Trophoblast cell (in vitro differentiated cells and primary cell): Measurements from ENCODE around the gene AJM1.

ENCODE experiments used
- DNase-seq, 2 donors: peaks; one replicate each; pipeline ENCODE4 v3.0.0-alpha.2; 2016
- H2AFZ ChIP-seq: 2 replicates; pipeline ENCODE4 v1.6.1; 2013; ENCODE audit warnings: low read length, moderate library complexity, mild to moderate bottlenecking; ENCODE audit not compliant: insufficient read depth, poor library complexity
- H2AK5ac ChIP-seq: 2 replicates; pipeline ENCODE4 v1.6.1; 2013; ENCODE audit warnings: mild to moderate bottlenecking, low read length
- H2BK120ac ChIP-seq: 2 replicates; pipeline ENCODE4 v1.6.1; 2013; ENCODE audit warnings: low read length, mild to moderate bottlenecking, moderate library complexity; ENCODE audit not compliant: insufficient read depth, poor library complexity
- H2BK12ac ChIP-seq: 2 replicates; pipeline ENCODE4 v1.6.1; 2013; ENCODE audit warnings: mild to moderate bottlenecking, low read length, moderate library complexity
- H2BK5ac ChIP-seq: 2 replicates; pipeline ENCODE4 v1.6.1; 2013; ENCODE audit warnings: low read length, low read depth, moderate library complexity, mild to moderate bottlenecking; ENCODE audit not compliant: poor library complexity
- H3K14ac ChIP-seq: 2 replicates; pipeline ENCODE4 v1.6.1; 2013; ENCODE audit warnings: mild to moderate bottlenecking, low read length
- H3K18ac ChIP-seq: 2 replicates; pipeline ENCODE4 v1.6.1; 2013; ENCODE audit warnings: mild to moderate bottlenecking, low read length
- H3K23ac ChIP-seq: 2 replicates; pipeline ENCODE4 v1.6.1; 2013; ENCODE audit warnings: low read length
- H3K27ac ChIP-seq: 2 replicates; pipeline ENCODE4 v1.5.1; 2013; ENCODE audit warnings: low read depth, mild to moderate bottlenecking, inconsistent platforms, low read length, moderate library complexity
- H3K27me3 ChIP-seq: 2 replicates; pipeline ENCODE4 v1.6.1; 2013; ENCODE audit warnings: inconsistent platforms, mild to moderate bottlenecking, low read length, moderate library complexity; ENCODE audit not compliant: insufficient read depth
- H3K36me3 ChIP-seq, 2 experiments: 1 replicate in 1 of 2; 2 replicates in 1 of 2; pipeline ENCODE4 v1.6.1; 2013; ENCODE audit warnings: low read length in 2 of 2, mild to moderate bottlenecking in 2 of 2, moderate library complexity in 1 of 2; ENCODE audit not compliant: insufficient read depth in 2 of 2, control insufficient read depth in 1 of 2
- H3K4ac ChIP-seq: 2 replicates; pipeline ENCODE4 v1.6.1; 2013; ENCODE audit warnings: low read depth, mild to moderate bottlenecking, low read length, moderate library complexity
- H3K4me1 ChIP-seq, 2 experiments: 1 replicate in 1 of 2; 2 replicates in 1 of 2; pipeline ENCODE4 v1.6.1; 2013; ENCODE audit warnings: low read length in 2 of 2, mild to moderate bottlenecking in 2 of 2, moderate library complexity in 1 of 2; ENCODE audit not compliant: insufficient read depth in 2 of 2, control insufficient read depth in 1 of 2
- H3K4me2 ChIP-seq: 2 replicates; pipeline ENCODE4 v1.6.1; 2013; ENCODE audit warnings: inconsistent platforms, mild to moderate bottlenecking, low read length, moderate library complexity
- H3K4me3 ChIP-seq: 2 replicates; pipeline ENCODE4 v1.5.1; 2013; ENCODE audit warnings: mild to moderate bottlenecking, low read depth, low read length, inconsistent platforms
- H3K79me1 ChIP-seq: one replicate; pipeline ENCODE4 v1.6.1; 2013; ENCODE audit warnings: low read length
- H3K79me2 ChIP-seq: 2 replicates; pipeline ENCODE4 v1.6.1; 2013; ENCODE audit warnings: low read length, mild to moderate bottlenecking; ENCODE audit not compliant: control insufficient read depth, insufficient read depth, poor library complexity
- H3K9ac ChIP-seq: 2 replicates; pipeline ENCODE4 v1.6.1; 2013; ENCODE audit warnings: mild to moderate bottlenecking, low read length
- H3K9me3 ChIP-seq: 2 replicates; pipeline ENCODE4 v1.6.1; 2013; ENCODE audit warnings: low read depth, mild to moderate bottlenecking, control low read depth, inconsistent platforms, low read length; ENCODE audit not compliant: insufficient read depth
- H4K12ac ChIP-seq: 2 replicates; pipeline ENCODE4 v1.6.1; 2013; ENCODE audit warnings: low read depth, mild to moderate bottlenecking, low read length, moderate library complexity
- H4K8ac ChIP-seq: 2 replicates; pipeline ENCODE4 v1.6.1; 2013; ENCODE audit warnings: low read depth, mild to moderate bottlenecking, low read length, moderate library complexity
- H4K91ac ChIP-seq: one replicate; pipeline ENCODE4 v1.6.1; 2013; ENCODE audit warnings: low read depth, mild to moderate bottlenecking, low read length, moderate library complexity
- WGBS: extraction: QIAGEN DNeasy Blood & Tissue Kit; methylation state at CpG from one replicate; pipeline ENCODE4 v1.1.7; 2013; ENCODE audit warnings: missing lambda C conversion rate; ENCODE audit not compliant: insufficient read length, insufficient coverage; ENCODE audit errors: extremely low coverage; 5-methylcytosine and 5-hydroxymethylcytosine counted together

Gene AJM1

DNA sequence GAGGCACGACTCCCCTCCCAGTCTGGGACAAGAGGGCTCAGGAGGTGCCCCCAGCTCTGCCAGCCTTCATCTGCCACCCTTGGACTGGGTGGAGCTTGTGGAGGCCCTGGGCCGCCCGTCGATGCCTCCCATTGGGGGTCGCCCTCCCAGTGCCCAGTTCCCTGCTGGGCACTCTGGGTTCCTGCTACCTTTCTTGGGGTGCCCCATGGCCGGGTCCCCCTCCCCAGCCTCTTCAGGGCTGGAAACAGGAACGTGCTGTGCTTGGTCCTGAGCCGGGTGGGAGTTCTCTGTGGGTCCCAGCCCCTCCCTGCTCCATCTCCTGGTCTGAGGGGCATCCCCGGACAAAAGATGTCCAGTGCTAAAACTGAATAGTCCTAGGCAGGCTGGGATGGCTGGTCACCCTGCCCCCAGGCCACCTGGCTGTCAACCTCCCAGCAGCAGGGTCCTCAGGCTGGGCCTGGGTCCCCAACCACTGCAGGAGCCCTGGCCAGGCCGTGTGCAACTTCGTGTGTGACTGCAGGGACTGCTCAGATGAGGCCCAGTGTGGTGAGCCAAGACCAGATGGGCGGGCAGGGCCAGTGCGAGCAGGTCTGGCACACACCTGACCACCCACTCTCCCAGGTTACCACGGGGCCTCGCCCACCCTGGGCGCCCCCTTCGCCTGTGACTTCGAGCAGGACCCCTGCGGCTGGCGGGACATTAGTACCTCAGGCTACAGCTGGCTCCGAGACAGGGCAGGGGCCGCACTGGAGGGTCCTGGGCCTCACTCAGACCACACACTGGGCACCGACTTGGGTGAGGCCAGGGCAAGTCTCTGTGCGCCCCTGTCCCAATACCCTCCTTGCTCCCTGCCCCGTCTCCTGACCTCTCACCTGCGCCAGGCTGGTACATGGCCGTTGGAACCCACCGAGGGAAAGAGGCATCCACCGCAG lies 10.7 kb downstream of the AJM1 start:
- H3K4me1 ChIP-seq, result peaks cover 13 to 15% of the 10 kb centered on the region in 2 experiments
- no peak overlapping the region for H3K4ac ChIP-seq
- H2BK5ac ChIP-seq, result no peak overlapping the region
- no peak overlapping the region for H4K91ac ChIP-seq
- H3K27me3 ChIP-seq, result no peaks in the 10 kb centered on the region
- no peak overlapping the region for H2AFZ ChIP-seq
- peaks cover 10% of the 10 kb centered on the region for H3K79me1 ChIP-seq
- H3K14ac ChIP-seq, result no peak overlapping the region
- no peak overlapping the region for H4K12ac ChIP-seq
- no CpG with 5 or more reads among the region's 29 CpGs for WGBS
- H3K4me2 ChIP-seq, result no peak overlapping the region
- H3K9me3 ChIP-seq, result peaks cover 5% of the 10 kb centered on the region
- H4K8ac ChIP-seq, result no peak overlapping the region
- H3K27ac ChIP-seq, result no peak overlapping the region
- DNase-seq, result no peak
- H3K9ac ChIP-seq, result no peak overlapping the region
- H2BK120ac ChIP-seq, result no peak overlapping the region
- no peak overlapping the region for H2AK5ac ChIP-seq
- no peak overlapping the region for H3K4me3 ChIP-seq
- H3K23ac ChIP-seq, result no peak overlapping the region
- H3K79me2 ChIP-seq, result peaks cover 6% of the 10 kb centered on the region
- no peak overlapping the region for H2BK12ac ChIP-seq
- peaks cover 15 to 20% of the 10 kb centered on the region in 2 experiments for H3K36me3 ChIP-seq
- no peak overlapping the region for H3K18ac ChIP-seq

DNA sequence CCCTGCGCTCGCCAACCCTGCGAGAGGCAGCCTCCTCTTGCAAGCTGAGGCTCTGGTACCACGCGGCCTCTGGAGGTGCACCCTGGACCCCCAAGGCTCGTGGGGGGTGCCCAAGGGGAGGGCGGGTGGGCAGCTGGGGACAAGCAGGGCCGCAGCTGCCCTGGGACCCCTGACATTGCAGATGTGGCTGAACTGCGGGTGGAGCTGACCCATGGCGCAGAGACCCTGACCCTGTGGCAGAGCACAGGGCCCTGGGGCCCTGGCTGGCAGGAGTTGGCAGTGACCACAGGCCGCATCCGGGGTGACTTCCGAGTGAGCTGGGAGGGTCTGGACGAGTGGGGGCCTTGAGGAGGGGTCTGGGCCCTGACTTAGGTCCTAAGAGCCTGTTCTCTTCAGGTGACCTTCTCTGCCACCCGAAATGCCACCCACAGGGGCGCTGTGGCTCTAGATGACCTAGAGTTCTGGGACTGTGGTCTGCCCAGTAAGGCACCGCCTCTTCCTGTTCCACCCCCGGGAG lies 11.4 kb downstream of the AJM1 start:
- no peak overlapping the region for H3K14ac ChIP-seq
- peaks cover 13% of the 10 kb centered on the region in 2 experiments for H3K4me1 ChIP-seq
- H3K4me3 ChIP-seq, result no peak overlapping the region
- peaks cover 5% of the 10 kb centered on the region for H3K9me3 ChIP-seq
- H3K4ac ChIP-seq, result no peak overlapping the region
- H3K27me3 ChIP-seq, result no peaks in the 10 kb centered on the region
- H3K27ac ChIP-seq, result no peak overlapping the region
- no peak overlapping the region for H4K12ac ChIP-seq
- H3K36me3 ChIP-seq, result peaks cover 21 to 26% of the 10 kb centered on the region in 2 experiments
- H2AK5ac ChIP-seq, result no peak overlapping the region
- no peak overlapping the region for H2AFZ ChIP-seq
- DNase-seq, result no peak
- H3K18ac ChIP-seq, result no peak overlapping the region
- H2BK120ac ChIP-seq, result no peak overlapping the region
- H2BK12ac ChIP-seq, result no peak overlapping the region
- H2BK5ac ChIP-seq, result no peak overlapping the region
- H3K4me2 ChIP-seq, result no peak overlapping the region
- no peak overlapping the region for H4K91ac ChIP-seq
- no peak overlapping the region for H3K23ac ChIP-seq
- H3K79me1 ChIP-seq, result peaks cover 4% of the 10 kb centered on the region
- no CpG with 5 or more reads among the region's 18 CpGs for WGBS
- peaks cover 3% of the 10 kb centered on the region for H3K79me2 ChIP-seq
- no peak overlapping the region for H4K8ac ChIP-seq
- no peak overlapping the region for H3K9ac ChIP-seq

DNA sequence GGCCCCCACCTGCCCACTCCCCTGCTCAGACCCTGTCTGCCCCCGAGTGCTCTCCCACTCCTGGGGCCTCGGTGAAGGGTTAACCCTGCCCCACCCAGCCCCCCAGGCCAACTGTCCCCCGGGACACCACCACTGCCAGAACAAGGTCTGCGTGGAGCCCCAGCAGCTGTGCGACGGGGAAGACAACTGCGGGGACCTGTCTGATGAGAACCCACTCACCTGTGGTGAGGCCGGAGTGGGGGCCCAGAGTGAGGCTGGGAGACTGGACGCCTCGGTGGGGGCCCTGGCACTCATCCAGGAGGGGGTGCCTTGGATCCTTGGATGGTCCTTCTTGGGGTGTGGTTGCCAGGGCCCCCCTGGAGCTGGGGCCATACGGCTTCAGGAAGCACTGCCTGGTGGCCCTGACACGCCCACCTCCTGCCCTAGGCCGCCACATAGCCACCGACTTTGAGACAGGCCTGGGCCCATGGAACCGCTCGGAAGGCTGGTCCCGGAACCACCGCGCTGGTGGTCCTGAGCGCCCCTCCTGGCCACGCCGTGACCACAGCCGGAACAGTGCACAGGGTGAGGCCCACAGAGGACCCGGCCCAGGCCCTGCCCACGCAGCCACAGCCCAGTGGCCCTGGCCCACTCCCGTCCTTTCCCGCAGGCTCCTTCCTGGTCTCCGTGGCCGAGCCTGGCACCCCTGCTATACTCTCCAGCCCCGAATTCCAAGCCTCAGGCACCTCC lies 12.0 kb downstream of the AJM1 start:
- Histone ChIP-seq H3K9ac (no peak overlapping the region), H3K27ac (no peak overlapping the region), H3K27me3 (no peaks in the 10 kb centered on the region), H3K9me3 (peaks cover 5% of the 10 kb centered on the region), H2AK5ac (no peak overlapping the region), H3K4me1 (peaks cover 13% of the 10 kb centered on the region in 2 experiments), H3K23ac (no peak overlapping the region), H3K4me2 (no peak overlapping the region), H3K4me3 (no peak overlapping the region), H3K79me2 (peaks cover 3% of the 10 kb centered on the region), H4K12ac (no peak overlapping the region), H2BK120ac (no peak overlapping the region), H2BK12ac (no peak overlapping the region), H4K91ac (no peak overlapping the region), H2AFZ (no peak overlapping the region), H2BK5ac (no peak overlapping the region), H3K79me1 (peaks cover 2% of the 10 kb centered on the region), H3K14ac (no peak overlapping the region), H3K4ac (no peak overlapping the region), H4K8ac (no peak overlapping the region), H3K36me3 (peaks cover 27 to 32% of the 10 kb centered on the region in 2 experiments), H3K18ac (no peak overlapping the region)
- DNase-seq, result no peak
- no CpG with 5 or more reads among the region's 30 CpGs for WGBS

- Histone ChIP-seq H2AFZ (no peak overlapping the region), H4K12ac (no peak overlapping the region), H3K79me1 (no peaks in the 10 kb centered on the region), H2AK5ac (no peak overlapping the region), H3K4me2 (no peak overlapping the region), H3K4me3 (no peak overlapping the region), H3K4ac (no peak overlapping the region), H2BK120ac (no peak overlapping the region), H3K27me3 (no peaks in the 10 kb centered on the region), H2BK12ac (no peak overlapping the region), H3K36me3 (peaks cover 33 to 36% of the 10 kb centered on the region in 2 experiments), H3K79me2 (peaks cover 1% of the 10 kb centered on the region), H3K27ac (no peak overlapping the region), H3K18ac (no peak overlapping the region), H3K9ac (no peak overlapping the region), H3K9me3 (peaks cover 5% of the 10 kb centered on the region), H3K4me1 (peaks cover 11% of the 10 kb centered on the region in 2 experiments), H3K23ac (no peak overlapping the region), H2BK5ac (no peak overlapping the region), H3K14ac (no peak overlapping the region), H4K8ac (no peak overlapping the region), H4K91ac (no peak overlapping the region)
- WGBS, result no CpG with 5 or more reads among the region's 23 CpGs
- no peak for DNase-seq
Observed at GRCh38 chr9:136854842-136855460, 12.7 kb downstream of the AJM1 start.
